Omental fat pad (tissue), 4 donors: ENCODE measurements around the gene SND1. TPM values are rescaled to one million over a fixed set of nuclear protein-coding genes. Genes with fewer than 3 reads are reported as not detected.

Experiments used
- ATAC-seq: fragments of 150-250 bp; one replicate; pipeline ENCODE4 v1.9.1; 2016; ENCODE audit warnings: mild to moderate bottlenecking, moderate library complexity; ENCODE audit not compliant: low FRiP score
- DNase-seq: peaks from one replicate; pipeline ENCODE4 v3.0.0-alpha.2; 2019; ENCODE audit warnings: low spot score
- total RNA-seq, 4 donors: library from RNA; depleted of rRNA; stranded (reverse); fragments of >200 nt; gene quantifications; one replicate each; pipeline ENCODE4 v1.1.0, GENCODE V29; 2016
- TF ChIP-seq, protein P1 (sequence below), 3 donors: fragments of 450-650 bp; IDR thresholded peaks; one replicate each; pipeline ENCODE4 v1.5.1; 2016 to 2017; ENCODE audit warnings: antibody characterized with exemption in 3 of 3, mild to moderate bottlenecking in 3 of 3, moderate library complexity in 2 of 3

Gene SND1
- total RNA-seq, 4 donors from 2014 or later: 90.8 to 140 (median 125) TPM

DNA sequence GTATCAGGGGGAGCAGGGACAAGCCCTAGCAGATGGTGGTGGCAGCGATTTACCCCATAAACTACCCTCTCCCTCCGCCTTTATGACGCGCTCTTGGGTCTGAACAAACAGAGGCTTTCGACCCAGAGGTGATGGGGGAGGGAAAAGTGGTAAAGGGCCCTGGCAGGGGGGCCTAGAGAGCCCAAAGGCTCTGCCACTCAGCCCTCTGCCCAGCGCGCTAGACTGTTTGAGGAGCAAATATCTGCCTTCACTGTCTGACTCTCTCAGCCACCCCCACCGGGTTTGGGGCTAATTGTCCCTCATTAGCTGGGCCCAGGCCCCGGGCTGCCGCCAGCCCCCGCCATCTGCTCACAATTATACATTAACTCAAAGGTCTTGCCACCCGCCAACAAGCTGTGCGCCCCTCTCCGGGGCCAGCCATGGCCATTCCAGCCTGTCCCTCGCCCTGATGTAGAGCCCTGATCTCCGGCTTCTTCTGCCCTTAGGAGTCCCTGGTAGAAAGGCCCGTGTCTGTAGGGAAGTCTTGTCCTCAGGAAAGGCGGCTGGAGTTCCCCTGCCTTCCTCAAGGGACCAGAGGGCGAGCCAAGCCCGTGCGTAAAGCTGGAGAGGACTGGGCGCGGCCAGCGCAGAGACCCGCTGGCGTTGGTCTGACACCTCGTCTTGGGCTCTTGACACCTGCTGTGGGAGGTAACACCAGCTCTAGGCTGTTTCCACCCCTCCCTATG, 32.2 kb upstream of the SND1 start:
- no peak for ATAC-seq
- no peak for DNase-seq
- TF ChIP-seq, protein P1, sequence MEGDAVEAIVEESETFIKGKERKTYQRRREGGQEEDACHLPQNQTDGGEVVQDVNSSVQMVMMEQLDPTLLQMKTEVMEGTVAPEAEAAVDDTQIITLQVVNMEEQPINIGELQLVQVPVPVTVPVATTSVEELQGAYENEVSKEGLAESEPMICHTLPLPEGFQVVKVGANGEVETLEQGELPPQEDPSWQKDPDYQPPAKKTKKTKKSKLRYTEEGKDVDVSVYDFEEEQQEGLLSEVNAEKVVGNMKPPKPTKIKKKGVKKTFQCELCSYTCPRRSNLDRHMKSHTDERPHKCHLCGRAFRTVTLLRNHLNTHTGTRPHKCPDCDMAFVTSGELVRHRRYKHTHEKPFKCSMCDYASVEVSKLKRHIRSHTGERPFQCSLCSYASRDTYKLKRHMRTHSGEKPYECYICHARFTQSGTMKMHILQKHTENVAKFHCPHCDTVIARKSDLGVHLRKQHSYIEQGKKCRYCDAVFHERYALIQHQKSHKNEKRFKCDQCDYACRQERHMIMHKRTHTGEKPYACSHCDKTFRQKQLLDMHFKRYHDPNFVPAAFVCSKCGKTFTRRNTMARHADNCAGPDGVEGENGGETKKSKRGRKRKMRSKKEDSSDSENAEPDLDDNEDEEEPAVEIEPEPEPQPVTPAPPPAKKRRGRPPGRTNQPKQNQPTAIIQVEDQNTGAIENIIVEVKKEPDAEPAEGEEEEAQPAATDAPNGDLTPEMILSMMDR (IDR thresholded peaks at IDR 0.05): no peak

DNA sequence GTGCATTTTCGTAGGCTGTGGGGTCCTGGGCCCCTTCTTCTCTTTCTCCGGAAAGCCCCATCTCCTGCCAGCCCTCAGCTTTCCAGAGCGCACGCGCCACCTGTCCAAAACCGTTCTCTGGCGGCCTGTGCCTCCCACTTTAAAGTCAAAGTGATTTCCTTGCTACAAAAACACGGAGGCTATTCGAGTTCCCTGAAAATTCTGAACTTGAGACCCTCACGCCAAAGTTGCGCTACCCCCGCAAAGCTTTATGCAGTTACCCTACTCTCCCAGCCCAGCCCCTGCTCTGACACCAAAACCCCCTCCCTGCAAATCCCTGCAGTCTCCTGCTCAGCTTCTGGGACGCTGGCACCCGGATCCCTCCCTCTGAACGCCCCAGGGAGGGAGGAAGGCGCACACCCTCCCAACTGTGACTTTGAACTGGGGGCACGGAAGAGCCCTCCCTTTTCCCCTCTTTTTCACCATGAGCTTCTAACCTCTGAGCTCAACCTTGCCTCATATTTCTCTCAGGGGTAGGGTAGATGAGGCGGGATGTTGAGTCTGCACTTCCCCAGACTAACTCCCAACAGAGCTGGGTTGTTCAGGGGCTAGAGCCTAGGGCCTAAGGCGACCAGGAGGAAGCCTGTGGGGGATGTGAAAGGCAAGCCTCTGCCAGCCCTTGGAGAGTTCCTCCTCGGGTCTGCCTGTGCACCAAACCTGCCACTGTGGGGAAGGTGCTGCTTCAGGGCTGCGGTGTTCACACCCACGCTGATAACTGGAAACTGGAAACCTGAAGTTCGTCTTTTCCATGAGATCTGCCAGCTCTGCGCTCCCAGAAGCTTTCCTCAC, 31.4 kb upstream of the SND1 start:
- TF ChIP-seq, protein P1 (IDR thresholded peaks at IDR 0.05): no peak
- no peak for DNase-seq
- no peak for ATAC-seq

DNA sequence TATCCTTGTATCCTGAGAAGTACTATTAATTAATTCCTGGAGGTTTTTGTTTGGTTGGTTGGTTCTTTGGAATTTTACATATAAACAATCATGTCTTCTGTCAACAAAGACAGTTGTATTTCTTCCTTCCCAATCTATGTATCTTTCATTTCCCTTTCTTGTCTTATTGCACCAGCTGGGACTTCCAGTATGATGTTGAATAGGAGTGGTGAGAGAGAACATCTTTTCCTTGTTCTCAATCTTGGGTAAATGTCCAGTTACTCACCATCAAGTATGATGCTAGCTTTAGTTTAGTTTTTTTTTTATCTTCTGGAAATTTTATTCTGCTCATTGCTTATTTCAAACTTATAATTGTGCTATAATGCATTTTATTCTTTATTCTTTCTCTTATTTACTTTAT, 26.7 kb upstream of the SND1 start:
- ATAC-seq (no peak), DNase-seq (no peak)
- TF ChIP-seq, protein P1 (IDR thresholded peaks at IDR 0.05): no peak

- ATAC-seq (no peak), DNase-seq (no peak)
- TF ChIP-seq, protein P1 (IDR thresholded peaks at IDR 0.05): no peak
These were observed 23.5 kb upstream of the SND1 start for GRCh38 chr7:127628445-127628844.

DNA sequence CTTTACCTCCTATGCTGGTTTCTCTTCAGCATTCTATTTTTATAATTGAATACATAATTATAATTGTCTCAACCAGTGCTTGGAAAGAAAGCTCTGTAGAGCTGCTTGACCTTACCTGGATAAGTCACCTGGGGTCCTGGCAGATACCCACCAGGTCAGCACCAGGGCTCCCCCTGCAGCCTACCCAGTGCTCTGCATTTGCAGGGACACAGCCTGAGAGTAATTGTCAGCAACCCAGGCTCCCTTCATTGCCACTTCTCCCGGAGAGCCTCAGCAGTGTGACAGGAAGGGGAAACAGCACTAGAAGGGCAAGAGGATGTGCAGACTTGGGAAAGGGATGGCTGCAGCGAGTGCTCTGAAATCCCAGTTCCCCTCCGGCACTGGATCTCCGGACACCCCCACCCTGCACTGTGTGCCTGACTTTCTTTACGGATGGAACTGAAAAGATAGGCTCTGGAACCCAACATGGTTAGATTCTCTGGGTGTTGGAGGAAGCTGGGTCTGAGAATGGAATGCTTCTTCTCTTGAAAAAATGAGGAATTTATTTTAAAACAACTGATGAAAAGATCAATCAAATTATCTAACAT, 22.6 kb upstream of the SND1 start:
- no peak for DNase-seq
- ATAC-seq: no peak
- TF ChIP-seq, protein P1 (IDR thresholded peaks at IDR 0.05): no peak

- no peak for ATAC-seq
- no peak for DNase-seq
- TF ChIP-seq, protein P1 (IDR thresholded peaks at IDR 0.05): no peak
These were observed 19.6 kb upstream of the SND1 start for GRCh38 chr7:127632276-127632910.
